Superior temporal gyrus (tissue), 1 donor: ENCODE results near the gene FHIT.

Experiments used
- DNase-seq: peaks from one replicate; pipeline ENCODE4 v3.0.0-alpha.2; 2016; ENCODE audit errors: extremely low spot score

FHIT gene

DNA sequence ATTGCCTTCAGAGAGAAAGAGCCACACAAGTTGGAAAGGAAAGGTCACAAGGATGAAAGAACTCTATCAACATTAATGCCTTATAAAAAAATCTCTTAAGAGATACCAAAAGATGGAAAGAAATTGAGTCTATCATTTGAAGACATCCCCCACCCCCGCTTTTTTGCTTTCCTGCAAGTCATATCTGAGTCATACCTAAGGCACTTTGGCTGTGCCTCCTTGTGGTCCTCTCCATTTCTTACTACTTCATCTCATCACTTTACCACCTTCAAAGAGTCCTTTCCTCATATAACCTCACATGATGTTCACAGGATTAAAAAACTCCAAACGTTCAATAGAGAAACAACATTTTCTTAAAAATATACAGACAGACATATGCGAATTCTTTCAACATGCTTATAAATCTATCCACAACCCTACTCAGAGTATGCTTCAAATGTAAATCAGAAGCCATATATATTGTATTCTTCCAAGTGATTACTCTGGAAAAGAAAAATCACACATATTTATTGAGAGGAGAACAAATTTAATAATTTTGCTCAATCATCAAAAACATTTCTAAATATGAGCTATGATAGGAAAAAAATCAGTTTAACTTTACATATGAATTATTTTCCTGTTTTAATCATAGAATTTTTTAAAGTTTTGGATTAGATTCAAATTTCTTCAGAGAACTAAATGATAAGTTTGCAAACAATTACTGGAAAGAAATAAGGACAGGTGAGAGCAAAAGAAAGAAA lies 1197.6 kb downstream of the FHIT start:
- DNase-seq = no peak

GRCh38 chr3:60048447-60048848 lies 1202.8 kb downstream of the FHIT start:
- DNase-seq = no peak

GRCh38 chr3:60047426-60048200 lies 1203.6 kb downstream of the FHIT start:
- no peak for DNase-seq

GRCh38 chr3:60046210-60046609 lies 1205.0 kb downstream of the FHIT start:
- DNase-seq = peak; percentile 24

- no peak for DNase-seq
These were observed 1205.6 kb downstream of the FHIT start for GRCh38 chr3:60045686-60046085.

- DNase-seq = no peak
These were observed 1214.4 kb downstream of the FHIT start for GRCh38 chr3:60036803-60037202.

DNA sequence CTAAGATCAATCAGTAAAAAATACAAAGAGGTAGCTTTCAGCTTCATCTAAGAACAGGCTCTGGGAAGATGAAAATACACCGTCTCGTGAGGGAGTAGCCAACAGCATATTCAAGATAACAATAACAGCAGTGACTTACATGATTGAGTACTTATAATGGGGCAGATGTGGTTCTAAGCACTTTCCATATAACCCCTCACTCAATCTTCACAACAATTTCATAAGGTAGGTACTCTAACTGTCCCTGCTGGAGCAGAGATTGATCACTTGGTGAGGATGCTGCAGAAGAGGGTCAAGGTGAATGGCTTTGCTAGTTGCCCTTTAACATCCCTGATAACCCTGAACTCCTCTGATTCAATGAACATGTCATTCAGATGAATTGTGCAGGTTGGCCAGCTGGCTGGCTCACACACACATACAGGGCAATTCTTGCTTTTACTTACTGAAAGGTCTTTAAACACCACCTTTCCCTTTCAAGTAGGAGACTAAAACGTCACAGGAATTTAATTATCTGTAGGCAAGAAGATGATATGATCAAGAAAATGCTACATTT lies 1217.3 kb downstream of the FHIT start:
- DNase-seq = no peak

- DNase-seq = no peak
These were observed 1220.3 kb downstream of the FHIT start for GRCh38 chr3:60030982-60031381.

- DNase-seq = no peak
These were observed 1223.0 kb downstream of the FHIT start for GRCh38 chr3:60028233-60028632.

- no peak for DNase-seq
These were observed 1223.9 kb downstream of the FHIT start for GRCh38 chr3:60027335-60027734.

DNA sequence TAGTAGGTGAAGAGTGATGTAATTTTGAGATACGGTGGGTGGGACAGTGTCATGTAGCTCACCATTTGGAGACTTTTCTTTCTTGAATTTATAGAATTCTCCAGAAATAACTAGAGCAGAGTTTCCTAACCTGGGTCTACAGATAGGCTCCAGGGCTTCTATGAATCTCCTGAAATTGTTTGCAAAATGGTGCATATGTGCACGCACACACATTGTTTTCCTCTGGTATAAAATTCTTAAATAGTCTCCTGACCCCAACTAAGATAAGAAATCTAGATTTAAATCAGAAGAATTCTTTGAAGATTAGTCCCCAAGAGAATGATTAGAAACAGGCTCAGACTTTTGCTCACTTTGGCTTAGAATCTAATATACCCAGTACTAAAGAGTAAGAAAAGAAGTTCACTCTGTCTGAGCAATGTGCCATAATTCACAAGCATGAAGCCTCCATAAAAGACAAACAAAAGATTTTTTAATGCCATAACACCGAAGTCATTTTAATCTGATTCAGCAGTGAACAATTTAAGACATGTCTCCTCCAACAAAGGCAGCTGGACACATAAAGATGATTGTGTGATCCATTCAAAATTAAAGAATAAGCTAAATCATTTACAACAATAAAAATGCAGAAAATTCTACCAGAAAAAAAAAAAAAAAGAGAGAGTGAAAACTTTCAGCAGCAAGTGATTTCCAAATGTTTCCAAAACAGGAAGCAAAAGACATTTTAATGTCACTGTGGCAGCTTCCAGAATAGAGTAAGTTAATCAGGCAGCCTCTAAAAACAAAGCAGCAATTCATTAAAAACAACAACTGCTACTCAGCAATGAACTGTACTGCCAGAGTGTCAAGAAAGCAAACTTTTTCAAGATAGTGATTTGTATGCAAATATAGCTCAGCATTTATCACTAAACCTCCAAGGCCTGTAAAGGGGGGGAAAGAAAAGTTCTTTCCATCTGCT lies 1225.9 kb downstream of the FHIT start:
- peak; percentile 24 for DNase-seq

DNA sequence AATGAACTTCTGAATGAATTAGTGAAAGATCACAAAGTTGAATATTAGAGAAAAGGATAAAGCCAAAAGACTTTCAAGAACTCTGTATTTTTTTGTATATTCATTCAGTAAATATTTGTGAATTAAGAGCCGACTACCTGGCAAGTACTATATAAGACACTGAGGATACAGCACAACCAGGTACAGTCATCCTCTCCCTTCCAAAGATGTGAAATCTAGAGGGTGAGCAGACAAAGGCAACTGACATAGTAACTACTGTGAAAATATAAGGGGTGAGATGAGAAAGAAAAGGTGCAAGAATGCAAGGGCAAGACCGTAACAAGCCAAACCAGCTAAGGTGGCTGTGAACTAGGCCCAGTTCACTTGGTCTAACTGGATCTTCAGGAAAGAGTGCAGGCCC lies 1226.9 kb downstream of the FHIT start:
- DNase-seq = no peak

- no peak for DNase-seq
These were observed 1228.1 kb downstream of the FHIT start for GRCh38 chr3:60023189-60023588.

GRCh38 chr3:60017631-60018030 lies 1233.6 kb downstream of the FHIT start:
- DNase-seq = no peak

GRCh38 chr3:60015032-60015705 lies 1236.1 kb downstream of the FHIT start:
- DNase-seq = no peak

DNA sequence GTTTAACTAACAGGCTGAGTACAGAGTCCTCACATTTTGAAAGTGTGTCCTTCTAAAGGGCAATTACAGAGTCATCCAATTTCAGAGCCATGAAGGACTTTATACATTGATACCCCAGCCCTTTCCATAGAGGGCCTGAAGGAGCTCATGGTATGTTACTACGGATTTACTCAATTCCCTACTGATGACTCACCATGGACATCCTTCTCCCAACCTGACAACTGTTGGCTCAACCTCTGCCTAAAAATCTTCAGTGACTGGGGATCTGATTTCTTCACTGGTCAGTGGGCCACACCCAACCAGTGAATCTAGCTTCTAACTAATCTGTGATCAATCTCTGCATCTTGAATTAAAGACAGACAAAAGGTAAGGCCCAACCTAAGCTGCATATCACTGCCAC lies 1238.0 kb downstream of the FHIT start:
- DNase-seq = no peak

- no peak for DNase-seq
These were observed 1240.0 kb downstream of the FHIT start for GRCh38 chr3:60011218-60011617.

- DNase-seq = no peak
These were observed 1240.5 kb downstream of the FHIT start for GRCh38 chr3:60010781-60011180.

GRCh38 chr3:60009931-60010478 lies 1241.2 kb downstream of the FHIT start:
- DNase-seq = no peak

- no peak for DNase-seq
These were observed 1249.9 kb downstream of the FHIT start for GRCh38 chr3:60001369-60001768.
